ENCODE measurements around the gene CNTNAP2.
"Not testable (repeated sequence)": the region's sequence is repeated elsewhere in the genome, so short reads cannot be mapped to it uniquely, and the experiment has no call there.

The CNTNAP2 gene

GRCh38 chr7:146894927-146895326 lies 778.3 kb downstream of the CNTNAP2 start:
- DNase-seq: no peak

DNA sequence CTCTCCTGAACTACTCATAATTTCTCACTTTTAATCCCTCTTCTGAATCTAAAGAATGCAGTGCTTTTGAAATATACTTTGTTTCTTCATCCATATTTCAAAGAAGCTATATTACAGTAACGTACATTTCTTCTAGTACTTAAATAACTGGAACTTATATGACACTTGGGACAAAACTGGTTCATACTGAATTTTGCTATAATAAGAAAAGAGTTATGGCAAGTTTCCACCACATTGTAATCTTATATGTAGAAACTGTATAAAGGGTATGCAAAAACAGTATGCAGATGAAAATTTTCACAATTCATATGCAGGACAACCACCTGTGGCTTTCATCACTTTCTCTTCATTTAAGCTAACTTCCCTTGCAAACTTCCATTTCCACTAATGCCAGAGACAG lies 785.7 kb downstream of the CNTNAP2 start:
- DNase-seq: no peak

GRCh38 chr7:146902728-146903127 lies 786.1 kb downstream of the CNTNAP2 start:
- no peak for DNase-seq

GRCh38 chr7:146905746-146906145 lies 789.1 kb downstream of the CNTNAP2 start:
- not testable (repeated sequence) for DNase-seq

GRCh38 chr7:146922782-146923181 lies 806.2 kb downstream of the CNTNAP2 start:
- DNase-seq: peak; percentile 22

DNA sequence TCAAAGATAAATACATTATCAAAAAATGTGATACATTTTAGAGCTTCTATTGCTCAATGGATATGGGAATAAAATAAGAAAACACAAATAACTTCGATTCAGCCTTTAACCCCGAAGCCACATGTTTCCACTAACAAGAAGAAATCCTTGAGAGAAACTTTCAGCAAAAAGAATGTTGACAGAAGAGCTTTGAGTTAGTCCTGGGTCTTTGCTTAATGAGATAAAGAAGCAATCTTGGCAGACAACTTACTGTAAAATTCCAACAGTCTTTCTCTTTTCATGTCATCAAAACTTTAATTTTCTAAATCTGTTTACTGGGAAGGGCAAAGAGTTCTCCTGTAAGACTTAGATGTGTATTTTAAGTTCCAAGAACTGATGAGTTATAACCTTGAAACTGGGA lies 810.2 kb downstream of the CNTNAP2 start:
- no peak for DNase-seq

- no peak for DNase-seq
Measured at GRCh38 chr7:146937836-146938235, 821.2 kb downstream of the CNTNAP2 start.

DNA sequence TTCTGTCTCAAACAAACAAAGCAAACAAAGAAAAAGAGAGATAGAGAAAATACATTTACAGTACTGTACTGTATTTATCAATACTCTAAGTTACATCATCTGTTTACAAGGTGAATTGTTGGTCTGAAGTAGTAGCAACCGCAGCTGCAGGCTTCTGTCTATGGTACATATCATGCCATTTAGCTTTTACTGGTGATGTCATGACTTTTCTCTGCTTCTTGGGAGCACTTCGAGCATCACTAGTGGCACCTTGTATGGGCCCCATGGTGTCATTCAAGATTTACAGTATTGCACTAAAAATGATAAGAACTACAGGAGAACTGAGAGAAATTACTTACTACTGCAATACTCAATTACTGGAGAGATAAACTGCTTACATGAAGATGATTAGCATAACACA lies 826.9 kb downstream of the CNTNAP2 start:
- no peak for DNase-seq

- no peak for DNase-seq
Measured at GRCh38 chr7:146948703-146949102, 832.1 kb downstream of the CNTNAP2 start.

DNA sequence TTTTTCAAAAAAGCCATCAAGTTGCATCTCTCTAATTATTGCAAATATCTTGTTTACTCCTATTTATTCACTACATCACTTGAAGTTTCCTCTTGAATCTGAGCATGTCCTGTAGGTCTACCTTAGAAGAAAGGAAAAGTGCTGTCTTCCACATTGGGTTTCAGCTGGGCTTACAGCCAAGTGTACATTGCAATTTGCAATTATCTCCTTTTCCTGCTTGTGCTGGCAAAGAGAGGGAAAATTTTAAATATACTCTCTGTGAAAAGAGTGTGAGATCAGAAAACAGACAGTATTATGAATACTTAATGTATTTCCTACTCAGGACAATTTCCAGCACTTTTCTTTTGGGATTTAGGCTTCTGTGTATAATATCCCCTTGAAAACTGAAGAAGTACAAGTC lies 839.7 kb downstream of the CNTNAP2 start:
- no peak for DNase-seq

DNA sequence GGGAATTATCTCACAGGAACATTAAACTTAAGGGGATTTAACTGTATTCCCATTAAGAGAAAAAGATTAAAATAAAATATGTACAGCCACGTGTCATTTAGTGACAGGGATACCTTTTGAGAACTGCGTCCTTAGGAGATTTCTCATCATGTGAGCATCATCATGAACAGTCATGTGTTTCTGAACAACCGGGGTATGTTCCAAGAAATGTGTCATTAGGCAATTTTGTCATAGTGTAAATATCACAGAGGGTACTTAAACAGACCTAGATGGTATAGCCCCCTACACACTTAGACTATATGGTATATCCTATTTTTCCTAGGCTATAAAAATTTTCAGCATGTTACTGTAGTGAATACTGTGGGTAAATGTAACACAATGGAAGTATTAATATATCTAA lies 840.3 kb downstream of the CNTNAP2 start:
- DNase-seq: peak; percentile 17

DNA sequence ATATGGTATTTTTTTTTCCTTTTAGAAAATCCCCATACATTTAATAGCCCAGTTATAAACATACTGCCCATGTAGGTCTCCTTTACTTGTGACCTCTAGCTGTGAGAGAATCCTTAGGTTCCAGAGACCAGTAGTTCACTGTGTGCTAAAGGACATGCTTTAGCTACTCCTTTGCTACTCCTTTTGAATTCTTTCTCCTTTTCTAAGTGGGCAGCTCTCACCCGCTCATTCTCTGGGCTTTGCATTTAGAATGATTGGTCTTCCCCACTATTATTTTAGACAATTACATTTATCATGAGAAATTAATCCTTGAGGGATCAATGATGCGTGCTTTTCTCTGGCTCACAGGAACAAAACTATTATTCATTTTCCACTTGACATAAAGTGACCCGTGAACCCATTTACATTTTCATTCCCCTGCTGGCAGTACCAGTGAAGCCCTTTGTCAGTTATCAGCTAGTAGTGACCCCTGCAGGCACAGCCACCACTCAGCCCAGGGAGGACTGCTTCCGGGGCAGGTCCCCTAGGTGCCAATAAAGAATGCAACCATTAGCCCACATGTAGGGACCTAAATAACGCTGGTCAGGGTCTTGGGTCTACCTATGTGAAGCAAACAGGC lies 844.3 kb downstream of the CNTNAP2 start:
- no peak for DNase-seq

GRCh38 chr7:146961617-146962016 lies 845.0 kb downstream of the CNTNAP2 start:
- peak; percentile 96 for DNase-seq

GRCh38 chr7:146966274-146966673 lies 849.7 kb downstream of the CNTNAP2 start:
- DNase-seq: no peak

DNA sequence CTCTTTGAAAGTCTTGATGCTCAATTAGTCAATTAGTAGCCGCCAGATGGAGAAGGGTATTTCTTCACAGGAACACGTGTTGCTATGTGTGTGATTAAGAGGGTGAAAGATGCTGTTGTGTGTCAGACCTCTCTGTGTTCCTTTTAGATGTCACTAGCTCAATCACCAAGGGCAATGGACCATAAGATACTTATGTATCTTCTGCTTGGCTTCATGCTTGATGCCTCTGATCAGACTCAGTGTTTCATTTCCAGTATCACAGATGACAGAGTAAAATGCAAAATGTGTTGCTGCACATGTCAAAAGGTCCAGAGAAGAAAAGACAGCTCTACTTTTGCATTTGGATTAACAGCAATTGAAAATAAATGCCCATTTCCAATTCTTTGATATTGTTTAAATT lies 865.9 kb downstream of the CNTNAP2 start:
- no peak for DNase-seq

- no peak for DNase-seq
Measured at GRCh38 chr7:146991596-146991995, 875.0 kb downstream of the CNTNAP2 start.

GRCh38 chr7:146993764-146994163 lies 877.2 kb downstream of the CNTNAP2 start:
- DNase-seq: no peak

GRCh38 chr7:147008530-147008929 lies 891.9 kb downstream of the CNTNAP2 start:
- DNase-seq: no peak

DNA sequence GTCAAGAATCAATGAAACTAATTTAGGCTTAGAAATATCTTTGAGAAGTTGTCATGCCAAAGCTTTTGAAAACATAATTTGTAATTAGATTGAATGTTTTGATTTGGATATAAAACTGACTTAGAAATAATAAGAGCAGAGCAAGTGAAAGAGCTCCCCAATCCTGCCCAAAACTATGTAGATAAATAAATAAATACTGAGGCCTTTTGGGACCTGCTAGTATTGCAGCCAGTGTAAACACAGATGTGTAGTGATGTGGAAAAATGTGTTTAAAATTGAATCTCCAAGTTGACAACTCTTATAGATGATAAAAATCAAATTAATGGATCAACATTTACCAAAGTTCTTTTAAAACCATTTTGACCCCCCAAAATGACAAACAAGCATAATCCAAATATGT lies 896.1 kb downstream of the CNTNAP2 start:
- DNase-seq: no peak

DNA sequence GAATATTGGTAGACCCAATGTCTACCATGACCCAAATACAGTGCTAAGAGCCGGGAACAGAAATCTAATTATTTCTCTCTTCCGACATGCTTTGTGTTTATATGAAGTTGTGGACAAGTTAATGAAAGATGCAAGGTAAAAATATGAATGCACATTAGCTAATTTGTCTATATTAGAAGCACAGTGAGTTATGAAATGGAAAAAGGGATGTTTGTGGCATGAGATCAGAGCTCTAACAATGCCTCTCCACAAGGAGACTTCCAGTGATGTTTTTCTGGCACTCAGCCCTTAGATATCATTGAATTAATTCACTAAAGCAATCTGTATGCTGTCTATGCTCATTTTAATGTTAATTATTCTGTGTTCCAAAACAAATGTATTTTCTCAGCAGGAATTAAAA lies 897.2 kb downstream of the CNTNAP2 start:
- DNase-seq: peak; percentile 47

GRCh38 chr7:147014286-147014955 lies 897.8 kb downstream of the CNTNAP2 start:
- DNase-seq: no peak

- DNase-seq: no peak
Measured at GRCh38 chr7:147015999-147016398, 899.4 kb downstream of the CNTNAP2 start.

- no peak for DNase-seq
Measured at GRCh38 chr7:147022056-147022455, 905.5 kb downstream of the CNTNAP2 start.

- DNase-seq: no peak
Measured at GRCh38 chr7:147023440-147023839, 906.8 kb downstream of the CNTNAP2 start.

GRCh38 chr7:147029953-147030352 lies 913.4 kb downstream of the CNTNAP2 start:
- DNase-seq: no peak

Data from fibroblast of skin of scalp (primary cell).